GM23338 (cell line): ENCODE measurements around the gene DMD. TPM values are rescaled to one million over a fixed set of nuclear protein-coding genes. Genes with fewer than 3 reads are reported as not detected.

Source experiments
- ATAC-seq: fragments of 200-7000 bp; cut with Tn5 transposase; 3 replicates; pipeline ENCODE4 v1.9.1; 2020
- DNase-seq: peaks from one replicate; pipeline ENCODE4 v3.0.0-alpha.2; 2015; ENCODE audit warnings: low spot score
- H2AFZ ChIP-seq: fragments of 200-600 bp; sonication (generic); 2 replicates; pipeline ENCODE4 v1.8.0; 2016; ENCODE audit warnings: antibody characterized with exemption, mild to moderate bottlenecking, moderate library complexity
- H3F3A ChIP-seq: fragments of 200-600 bp; sonication (generic); replicated peaks from 2 replicates; pipeline ENCODE4 v1.8.0; 2017; ENCODE audit warnings: antibody characterized with exemption, mixed run types, low read depth
- H3K27ac ChIP-seq: fragments of 200-600 bp; sonication (generic); 2 replicates; pipeline ENCODE4 v1.6.1; 2016; ENCODE audit warnings: low read depth
- H3K27me3 ChIP-seq: fragments of 200-600 bp; sonication (generic); 2 replicates; pipeline ENCODE4 v1.8.0; 2016; ENCODE audit warnings: mild to moderate bottlenecking, mixed run types, moderate library complexity; ENCODE audit not compliant: insufficient read depth
- H3K36me3 ChIP-seq: fragments of 200-600 bp; sonication (generic); 2 replicates; pipeline ENCODE4 v1.8.0; 2016; ENCODE audit warnings: mild to moderate bottlenecking; ENCODE audit not compliant: insufficient read depth
- H3K4me1 ChIP-seq: fragments of 200-600 bp; sonication (generic); 2 replicates; pipeline ENCODE4 v1.8.0; 2016; ENCODE audit warnings: mild to moderate bottlenecking, moderate library complexity; ENCODE audit not compliant: insufficient read depth
- H3K4me2 ChIP-seq: fragments of 200-600 bp; sonication (generic); 2 replicates; pipeline ENCODE4 v1.7.1; 2017; ENCODE audit warnings: mixed run types
- H3K4me3 ChIP-seq: fragments of 200-600 bp; sonication (generic); 2 replicates; pipeline ENCODE4 v1.6.1; 2016; ENCODE audit warnings: mixed run types
- H3K79me2 ChIP-seq: fragments of 200-600 bp; sonication (generic); replicated peaks from 2 replicates; pipeline ENCODE4 v1.8.0; 2017; ENCODE audit warnings: mild to moderate bottlenecking; ENCODE audit not compliant: insufficient read depth
- H3K9me2 ChIP-seq: fragments of 200-600 bp; sonication (generic); 2 replicates; pipeline ENCODE4 v1.8.0; 2017; ENCODE audit not compliant: insufficient read depth
- H4K20me1 ChIP-seq: fragments of 200-600 bp; sonication (generic); replicated peaks from 2 replicates; pipeline ENCODE4 v1.8.0; 2017; ENCODE audit warnings: mild to moderate bottlenecking; ENCODE audit not compliant: insufficient read depth
- H3K27ac Mint-ChIP-seq: 2 replicates; pipeline ENCODE4 v1.8.0; 2020; ENCODE audit warnings: inconsistent platforms, mild to moderate bottlenecking, moderate library complexity, mixed read lengths
- H3K27me3 Mint-ChIP-seq: 3 replicates; pipeline ENCODE4 v1.8.0; 2022; ENCODE audit warnings: low read depth, mild to moderate bottlenecking, moderate library complexity, mixed read lengths, inconsistent platforms; ENCODE audit not compliant: insufficient read depth, poor library complexity
- H3K36me3 Mint-ChIP-seq: 3 replicates; pipeline ENCODE4 v1.8.0; 2021; ENCODE audit warnings: low read depth, mild to moderate bottlenecking, inconsistent platforms, moderate library complexity, mixed read lengths
- H3K4me1 Mint-ChIP-seq: 3 replicates; pipeline ENCODE4 v1.8.0; 2020; ENCODE audit warnings: mild to moderate bottlenecking, inconsistent platforms, mixed read lengths
- H3K4me3 Mint-ChIP-seq: 3 replicates; pipeline ENCODE4 v1.8.0; 2021; ENCODE audit warnings: moderate library complexity, mild to moderate bottlenecking, inconsistent platforms, mixed read lengths
- H3K9me3 Mint-ChIP-seq: 3 replicates; pipeline ENCODE4 v1.8.0; 2020; ENCODE audit warnings: moderate library complexity, mild to moderate bottlenecking, inconsistent platforms, mixed read lengths
- CREB1 ChIP-seq: fragments of 250-450 bp; sonication (Bioruptor Pico); IDR thresholded peaks from 2 replicates; pipeline ENCODE4 v1.5.0; 2020; ENCODE audit warnings: low read depth, mild to moderate bottlenecking, moderate library complexity
- EZH2 ChIP-seq: fragments of 200-600 bp; sonication (generic); IDR thresholded peaks from one replicate; pipeline ENCODE4 v1.8.0; 2017; ENCODE audit warnings: antibody characterized with exemption, mild to moderate bottlenecking, low read depth; ENCODE audit not compliant: unreplicated experiment
- EZH2phosphoT487 ChIP-seq: fragments of 200-600 bp; sonication (generic); IDR thresholded peaks from one replicate; pipeline ENCODE4 v1.8.1; 2018; ENCODE audit warnings: antibody characterized with exemption; ENCODE audit not compliant: unreplicated experiment
- JUNB ChIP-seq: IDR thresholded peaks from one replicate; pipeline ENCODE4 v1.6.1; 2016; ENCODE audit warnings: antibody characterized with exemption; ENCODE audit not compliant: unreplicated experiment
- NANOG ChIP-seq: IDR thresholded peaks from 2 replicates; pipeline ENCODE4 v1.6.1; 2016; ENCODE audit warnings: antibody characterized with exemption, borderline replicate concordance
- POLR2AphosphoS5 ChIP-seq: IDR thresholded peaks from 2 replicates; pipeline ENCODE4 v1.6.1; 2016; ENCODE audit warnings: antibody characterized with exemption, low read depth
- STAT1 ChIP-seq: IDR thresholded peaks from one replicate; pipeline ENCODE4 v1.6.1; 2016; ENCODE audit warnings: antibody characterized with exemption; ENCODE audit not compliant: unreplicated experiment
- ZNF114 ChIP-seq: fragments of 250-450 bp; sonication (Bioruptor Pico); IDR thresholded peaks from 2 replicates; pipeline ENCODE4 v1.5.0; 2020; ENCODE audit warnings: mild to moderate bottlenecking, moderate library complexity
- ZNF331 ChIP-seq: fragments of 250-450 bp; sonication (Bioruptor Pico); IDR thresholded peaks from 2 replicates; pipeline ENCODE4 v1.5.0; 2020; ENCODE audit warnings: low read depth, mild to moderate bottlenecking, moderate library complexity
- polyA plus RNA-seq: library from polyadenylated mRNA; unstranded; fragments of >200 nt; fragmentation: Nextera tagmentation; extraction: Ambion mirVana; gene quantifications from 2 replicates; pipeline ENCODE4 v1.2.1, GENCODE V29; 2016
- total RNA-seq: library from RNA; depleted of rRNA; stranded (reverse); fragments of >200 nt; shearing (Covaris generic); gene quantifications from 2 replicates; pipeline ENCODE4 v1.2.3, GENCODE V29; 2014
- TF ChIP-seq, protein P1 (sequence below): IDR thresholded peaks from 2 replicates; pipeline ENCODE4 v1.6.1; 2016; ENCODE audit warnings: antibody characterized with exemption
- TF ChIP-seq, protein P2 (sequence below), 2 experiments: fragments of 200-600 bp in 1 of 2; sonication (generic) in 1 of 2; conservative IDR thresholded peaks; 2 replicates each; pipeline versions ENCODE4 v1.5.1 to v1.6.1; 2016 to 2017; ENCODE audit warnings: antibody characterized with exemption in 2 of 2, low read depth in 2 of 2, mild to moderate bottlenecking in 2 of 2, moderate library complexity in 1 of 2
- TF ChIP-seq, protein P3 (sequence below): fragments of 250-450 bp; sonication (Bioruptor Pico); IDR thresholded peaks from 2 replicates; pipeline ENCODE4 v1.5.0; 2020; ENCODE audit warnings: mild to moderate bottlenecking, moderate library complexity
- TF ChIP-seq, protein P4 (sequence below): IDR thresholded peaks from one replicate; pipeline ENCODE4 v1.6.1; 2018; ENCODE audit warnings: antibody characterized with exemption; ENCODE audit not compliant: unreplicated experiment

The DMD gene
- total and polyA plus RNA-seq, 2 experiments from 2014 or later, result 4.5 to 7.6 TPM

DNA sequence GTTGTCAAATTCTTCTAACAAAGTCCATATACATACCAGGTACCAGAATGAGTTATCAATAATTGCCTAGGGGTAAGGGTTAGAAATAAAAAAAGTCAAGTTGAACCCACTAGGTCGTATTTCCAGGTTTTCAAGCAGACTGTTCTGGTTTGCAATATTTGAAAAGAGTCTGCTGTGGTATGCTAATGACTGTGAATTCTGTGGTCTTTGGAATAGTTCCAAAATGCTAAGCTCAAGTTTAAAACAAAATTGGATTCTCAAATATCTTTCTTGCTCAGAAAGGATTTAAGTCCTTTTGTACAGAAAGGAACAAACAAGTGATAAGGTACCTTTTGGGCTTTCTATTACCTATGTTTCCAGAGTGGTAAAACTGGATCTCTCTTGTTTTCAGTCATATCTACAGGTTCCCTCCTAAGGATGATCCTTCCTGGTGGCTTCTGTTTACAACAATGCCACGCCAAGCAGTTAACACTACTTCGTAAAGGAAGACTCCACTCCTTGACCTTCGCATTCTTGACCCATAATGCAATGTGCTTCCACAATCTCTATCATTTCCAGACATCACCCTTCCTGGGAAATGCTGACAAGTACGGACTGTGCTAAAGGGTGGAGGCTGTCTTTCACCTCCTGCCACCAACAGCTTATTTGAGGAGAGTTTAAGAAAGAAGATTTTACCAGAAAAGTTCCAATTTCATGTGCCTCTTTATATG, 1607.8 kb downstream of the DMD start:
- ATAC-seq, result no peak
- Mint-ChIP-seq H3K36me3 (no peaks in the 10 kb centered on the region), H3K9me3 (no peaks in the 10 kb centered on the region), H3K27ac (no peak overlapping the region), H3K4me1 (no peaks in the 10 kb centered on the region), H3K27me3 (no peaks in the 10 kb centered on the region), H3K4me3 (no peak overlapping the region)
- H4K20me1 ChIP-seq, result no peaks in the 10 kb centered on the region
- H3K4me2 ChIP-seq, result no peak overlapping the region
- no peak overlapping the region for H3K27ac ChIP-seq
- no peaks in the 10 kb centered on the region for H3K36me3 ChIP-seq
- no peaks in the 10 kb centered on the region for H3F3A ChIP-seq
- H3K27me3 ChIP-seq, result no peaks in the 10 kb centered on the region
- H3K4me1 ChIP-seq, result no peaks in the 10 kb centered on the region
- TF ChIP-seq, protein P1, sequence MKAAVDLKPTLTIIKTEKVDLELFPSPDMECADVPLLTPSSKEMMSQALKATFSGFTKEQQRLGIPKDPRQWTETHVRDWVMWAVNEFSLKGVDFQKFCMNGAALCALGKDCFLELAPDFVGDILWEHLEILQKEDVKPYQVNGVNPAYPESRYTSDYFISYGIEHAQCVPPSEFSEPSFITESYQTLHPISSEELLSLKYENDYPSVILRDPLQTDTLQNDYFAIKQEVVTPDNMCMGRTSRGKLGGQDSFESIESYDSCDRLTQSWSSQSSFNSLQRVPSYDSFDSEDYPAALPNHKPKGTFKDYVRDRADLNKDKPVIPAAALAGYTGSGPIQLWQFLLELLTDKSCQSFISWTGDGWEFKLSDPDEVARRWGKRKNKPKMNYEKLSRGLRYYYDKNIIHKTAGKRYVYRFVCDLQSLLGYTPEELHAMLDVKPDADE, result no peak
- TF ChIP-seq ZNF114 (no peak), STAT1 (no peak), NANOG (no peak), ZNF331 (CRISPR knock-in tag) (no peak), EZH2 (no peak), CREB1 (CRISPR knock-in tag) (no peak), POLR2AphosphoS5 (no peak), EZH2phosphoT487 (no peak), JUNB (no peak)
- TF ChIP-seq, protein P2, sequence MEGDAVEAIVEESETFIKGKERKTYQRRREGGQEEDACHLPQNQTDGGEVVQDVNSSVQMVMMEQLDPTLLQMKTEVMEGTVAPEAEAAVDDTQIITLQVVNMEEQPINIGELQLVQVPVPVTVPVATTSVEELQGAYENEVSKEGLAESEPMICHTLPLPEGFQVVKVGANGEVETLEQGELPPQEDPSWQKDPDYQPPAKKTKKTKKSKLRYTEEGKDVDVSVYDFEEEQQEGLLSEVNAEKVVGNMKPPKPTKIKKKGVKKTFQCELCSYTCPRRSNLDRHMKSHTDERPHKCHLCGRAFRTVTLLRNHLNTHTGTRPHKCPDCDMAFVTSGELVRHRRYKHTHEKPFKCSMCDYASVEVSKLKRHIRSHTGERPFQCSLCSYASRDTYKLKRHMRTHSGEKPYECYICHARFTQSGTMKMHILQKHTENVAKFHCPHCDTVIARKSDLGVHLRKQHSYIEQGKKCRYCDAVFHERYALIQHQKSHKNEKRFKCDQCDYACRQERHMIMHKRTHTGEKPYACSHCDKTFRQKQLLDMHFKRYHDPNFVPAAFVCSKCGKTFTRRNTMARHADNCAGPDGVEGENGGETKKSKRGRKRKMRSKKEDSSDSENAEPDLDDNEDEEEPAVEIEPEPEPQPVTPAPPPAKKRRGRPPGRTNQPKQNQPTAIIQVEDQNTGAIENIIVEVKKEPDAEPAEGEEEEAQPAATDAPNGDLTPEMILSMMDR (conservative IDR thresholded peaks at IDR 0.05; ENCODE audit: low read depth in 2 of 2), result no peak
- TF ChIP-seq, protein P3, sequence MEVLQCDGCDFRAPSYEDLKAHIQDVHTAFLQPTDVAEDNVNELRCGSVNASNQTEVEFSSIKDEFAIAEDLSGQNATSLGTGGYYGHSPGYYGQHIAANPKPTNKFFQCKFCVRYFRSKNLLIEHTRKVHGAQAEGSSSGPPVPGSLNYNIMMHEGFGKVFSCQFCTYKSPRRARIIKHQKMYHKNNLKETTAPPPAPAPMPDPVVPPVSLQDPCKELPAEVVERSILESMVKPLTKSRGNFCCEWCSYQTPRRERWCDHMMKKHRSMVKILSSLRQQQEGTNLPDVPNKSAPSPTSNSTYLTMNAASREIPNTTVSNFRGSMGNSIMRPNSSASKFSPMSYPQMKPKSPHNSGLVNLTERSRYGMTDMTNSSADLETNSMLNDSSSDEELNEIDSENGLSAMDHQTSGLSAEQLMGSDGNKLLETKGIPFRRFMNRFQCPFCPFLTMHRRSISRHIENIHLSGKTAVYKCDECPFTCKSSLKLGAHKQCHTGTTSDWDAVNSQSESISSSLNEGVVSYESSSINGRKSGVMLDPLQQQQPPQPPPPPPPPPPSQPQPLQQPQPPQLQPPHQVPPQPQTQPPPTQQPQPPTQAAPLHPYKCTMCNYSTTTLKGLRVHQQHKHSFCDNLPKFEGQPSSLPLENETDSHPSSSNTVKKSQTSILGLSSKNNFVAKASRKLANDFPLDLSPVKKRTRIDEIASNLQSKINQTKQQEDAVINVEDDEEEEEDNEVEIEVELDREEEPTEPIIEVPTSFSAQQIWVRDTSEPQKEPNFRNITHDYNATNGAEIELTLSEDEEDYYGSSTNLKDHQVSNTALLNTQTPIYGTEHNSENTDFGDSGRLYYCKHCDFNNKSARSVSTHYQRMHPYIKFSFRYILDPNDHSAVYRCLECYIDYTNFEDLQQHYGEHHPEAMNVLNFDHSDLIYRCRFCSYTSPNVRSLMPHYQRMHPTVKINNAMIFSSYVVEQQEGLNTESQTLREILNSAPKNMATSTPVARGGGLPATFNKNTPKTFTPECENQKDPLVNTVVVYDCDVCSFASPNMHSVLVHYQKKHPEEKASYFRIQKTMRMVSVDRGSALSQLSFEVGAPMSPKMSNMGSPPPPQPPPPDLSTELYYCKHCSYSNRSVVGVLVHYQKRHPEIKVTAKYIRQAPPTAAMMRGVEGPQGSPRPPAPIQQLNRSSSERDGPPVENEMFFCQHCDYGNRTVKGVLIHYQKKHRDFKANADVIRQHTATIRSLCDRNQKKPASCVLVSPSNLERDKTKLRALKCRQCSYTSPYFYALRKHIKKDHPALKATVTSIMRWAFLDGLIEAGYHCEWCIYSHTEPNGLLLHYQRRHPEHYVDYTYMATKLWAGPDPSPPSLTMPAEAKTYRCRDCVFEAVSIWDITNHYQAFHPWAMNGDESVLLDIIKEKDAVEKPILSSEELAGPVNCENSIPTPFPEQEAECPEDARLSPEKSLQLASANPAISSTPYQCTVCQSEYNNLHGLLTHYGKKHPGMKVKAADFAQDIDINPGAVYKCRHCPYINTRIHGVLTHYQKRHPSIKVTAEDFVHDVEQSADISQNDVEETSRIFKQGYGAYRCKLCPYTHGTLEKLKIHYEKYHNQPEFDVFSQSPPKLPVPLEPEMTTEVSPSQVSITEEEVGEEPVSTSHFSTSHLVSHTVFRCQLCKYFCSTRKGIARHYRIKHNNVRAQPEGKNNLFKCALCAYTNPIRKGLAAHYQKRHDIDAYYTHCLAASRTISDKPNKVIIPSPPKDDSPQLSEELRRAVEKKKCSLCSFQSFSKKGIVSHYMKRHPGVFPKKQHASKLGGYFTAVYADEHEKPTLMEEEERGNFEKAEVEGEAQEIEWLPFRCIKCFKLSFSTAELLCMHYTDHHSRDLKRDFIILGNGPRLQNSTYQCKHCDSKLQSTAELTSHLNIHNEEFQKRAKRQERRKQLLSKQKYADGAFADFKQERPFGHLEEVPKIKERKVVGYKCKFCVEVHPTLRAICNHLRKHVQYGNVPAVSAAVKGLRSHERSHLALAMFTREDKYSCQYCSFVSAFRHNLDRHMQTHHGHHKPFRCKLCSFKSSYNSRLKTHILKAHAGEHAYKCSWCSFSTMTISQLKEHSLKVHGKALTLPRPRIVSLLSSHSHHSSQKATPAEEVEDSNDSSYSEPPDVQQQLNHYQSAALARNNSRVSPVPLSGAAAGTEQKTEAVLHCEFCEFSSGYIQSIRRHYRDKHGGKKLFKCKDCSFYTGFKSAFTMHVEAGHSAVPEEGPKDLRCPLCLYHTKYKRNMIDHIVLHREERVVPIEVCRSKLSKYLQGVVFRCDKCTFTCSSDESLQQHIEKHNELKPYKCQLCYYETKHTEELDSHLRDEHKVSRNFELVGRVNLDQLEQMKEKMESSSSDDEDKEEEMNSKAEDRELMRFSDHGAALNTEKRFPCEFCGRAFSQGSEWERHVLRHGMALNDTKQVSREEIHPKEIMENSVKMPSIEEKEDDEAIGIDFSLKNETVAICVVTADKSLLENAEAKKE (CRISPR knock-in tag), result no peak
- TF ChIP-seq, protein P4, sequence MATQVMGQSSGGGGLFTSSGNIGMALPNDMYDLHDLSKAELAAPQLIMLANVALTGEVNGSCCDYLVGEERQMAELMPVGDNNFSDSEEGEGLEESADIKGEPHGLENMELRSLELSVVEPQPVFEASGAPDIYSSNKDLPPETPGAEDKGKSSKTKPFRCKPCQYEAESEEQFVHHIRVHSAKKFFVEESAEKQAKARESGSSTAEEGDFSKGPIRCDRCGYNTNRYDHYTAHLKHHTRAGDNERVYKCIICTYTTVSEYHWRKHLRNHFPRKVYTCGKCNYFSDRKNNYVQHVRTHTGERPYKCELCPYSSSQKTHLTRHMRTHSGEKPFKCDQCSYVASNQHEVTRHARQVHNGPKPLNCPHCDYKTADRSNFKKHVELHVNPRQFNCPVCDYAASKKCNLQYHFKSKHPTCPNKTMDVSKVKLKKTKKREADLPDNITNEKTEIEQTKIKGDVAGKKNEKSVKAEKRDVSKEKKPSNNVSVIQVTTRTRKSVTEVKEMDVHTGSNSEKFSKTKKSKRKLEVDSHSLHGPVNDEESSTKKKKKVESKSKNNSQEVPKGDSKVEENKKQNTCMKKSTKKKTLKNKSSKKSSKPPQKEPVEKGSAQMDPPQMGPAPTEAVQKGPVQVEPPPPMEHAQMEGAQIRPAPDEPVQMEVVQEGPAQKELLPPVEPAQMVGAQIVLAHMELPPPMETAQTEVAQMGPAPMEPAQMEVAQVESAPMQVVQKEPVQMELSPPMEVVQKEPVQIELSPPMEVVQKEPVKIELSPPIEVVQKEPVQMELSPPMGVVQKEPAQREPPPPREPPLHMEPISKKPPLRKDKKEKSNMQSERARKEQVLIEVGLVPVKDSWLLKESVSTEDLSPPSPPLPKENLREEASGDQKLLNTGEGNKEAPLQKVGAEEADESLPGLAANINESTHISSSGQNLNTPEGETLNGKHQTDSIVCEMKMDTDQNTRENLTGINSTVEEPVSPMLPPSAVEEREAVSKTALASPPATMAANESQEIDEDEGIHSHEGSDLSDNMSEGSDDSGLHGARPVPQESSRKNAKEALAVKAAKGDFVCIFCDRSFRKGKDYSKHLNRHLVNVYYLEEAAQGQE, result no peak
- no peak for DNase-seq
- no peak overlapping the region for H2AFZ ChIP-seq
- H3K79me2 ChIP-seq, result no peaks in the 10 kb centered on the region
- H3K9me2 ChIP-seq, result no peaks in the 10 kb centered on the region
- no peak overlapping the region for H3K4me3 ChIP-seq
